RWPE1 (cell line): ENCODE measurements around the gene CRELD1.
A peak's percentile ranks its signal among the peaks of the same experiment; 100 is the strongest.
"Not testable (repeated sequence)": the region's sequence is repeated elsewhere in the genome, so short reads cannot be mapped to it uniquely, and the experiment has no call there.

ENCODE experiments used
- CTCF ChIA-PET: fragments of 350-600 bp; sonication (Branson Sonifier 250); formaldehyde crosslinking; extraction: SDS; loops from one replicate; lab custom pipeline; 2021; lab: Yijun Ruan, JAX
- POLR2A ChIA-PET: fragments of 400-600 bp; formaldehyde crosslinking; extraction: SDS; loops from one replicate; lab custom pipeline; 2020; ENCODE audit warnings: antibody characterized with exemption; ENCODE audit not compliant: low non-redundant PET; lab: Yijun Ruan, JAX
- DNase-seq: peaks from one replicate; pipeline ENCODE4 v3.0.0; 2012; ENCODE audit warnings: low spot score
- H3K27ac ChIP-seq: fragments of 450-650 bp; 2 replicates; pipeline ENCODE4 v1.5.1; 2017
- CTCF ChIP-seq: fragments of 450-650 bp; conservative IDR thresholded peaks from 2 replicates; pipeline ENCODE4 v1.5.1; 2017; ENCODE audit warnings: low read depth, mild to moderate bottlenecking

The CRELD1 gene

GRCh38 chr3:9898467-9899241 is 35.0 kb upstream of the CRELD1 start:
- TF ChIP-seq CTCF = no peak
- POLR2A ChIA-PET = no interaction called here
- CTCF ChIA-PET = interaction anchor here (0.6 kb wide), 1 partner anchor 49 kb away, joined by 4 read pairs; no protein-coding TSS in a partner anchor
- H3K27ac ChIP-seq = peak overlapping the region; percentile 81
- DNase-seq = no peak

GRCh38 chr3:9899289-9899791 is 34.3 kb upstream of the CRELD1 start:
- ChIA-PET CTCF (interaction anchor here (0.6 kb wide), 1 partner anchor 48 kb away, joined by 4 read pairs; no protein-coding TSS in a partner anchor), POLR2A (no interaction called here)
- DNase-seq = no peak
- TF ChIP-seq CTCF = no peak
- no peak overlapping the region for H3K27ac ChIP-seq

GRCh38 chr3:9900965-9901415 is 32.6 kb upstream of the CRELD1 start:
- CTCF ChIA-PET = interaction anchor here (0.7 kb wide), 1 partner anchor 362 kb away, joined by 3 read pairs; no protein-coding TSS in a partner anchor
- H3K27ac ChIP-seq, POLR2A ChIA-PET, DNase-seq: not testable (repeated sequence)

- no peak for DNase-seq
- H3K27ac ChIP-seq = peak overlapping the region; percentile 71
- CTCF ChIA-PET = interaction anchor here (0.6 to 1.3 kb wide), 3 partner anchors 11 to 45 kb away, joined by 3 read pairs; no protein-coding TSS in a partner anchor
- no peak for TF ChIP-seq CTCF
- POLR2A ChIA-PET = interaction anchor here (1.5 kb wide), 1 partner anchor 15 kb away, joined by 3 read pairs; the partner anchor contains the start of gene IL17RC
Observed at GRCh38 chr3:9901967-9902366, 31.7 kb upstream of the CRELD1 start.

- no peak for TF ChIP-seq CTCF
- peak within 1 kb of the TSS; percentile 71 for H3K27ac ChIP-seq
- ChIA-PET POLR2A (interaction anchor here (1.5 kb wide), 1 partner anchor 14 kb away, joined by 3 read pairs; the partner anchor contains the start of gene IL17RC), CTCF (interaction anchor here (0.9 to 1.3 kb wide), 3 partner anchors 10 to 44 kb away, joined by 3 read pairs; no protein-coding TSS in a partner anchor)
- DNase-seq = peak; percentile 30
Observed at GRCh38 chr3:9902372-9903237, 31.0 kb upstream of the CRELD1 start, which contains the start of gene IL17RE. IL17RE (plus strand) TSS chr3:9902848; CDS start chr3:9902933, 85 bp downstream.

GRCh38 chr3:9903238-9903624 is 30.4 kb upstream of the CRELD1 start:
- ChIA-PET CTCF (interaction anchor here (0.9 to 1.3 kb wide), 2 partner anchors 9 to 19 kb away, joined by 3 read pairs; no protein-coding TSS in a partner anchor), POLR2A (interaction anchor here (1.5 kb wide), 1 partner anchor 13 kb away, joined by 3 read pairs; the partner anchor contains the start of gene IL17RC)
- H3K27ac ChIP-seq = peak overlapping the region; percentile 71
- no peak for DNase-seq
- TF ChIP-seq CTCF = no peak
